Adipocyte (in vitro differentiated cells): ENCODE measurements around the gene PARD3B.
A peak's percentile ranks its signal among the peaks of the same experiment; 100 is the strongest.

Source experiments
- DNase-seq: peaks from one replicate; pipeline ENCODE4 v3.0.0-alpha.2; 2015; ENCODE audit warnings: low read depth
- H3K27me3 ChIP-seq: replicated peaks from 2 replicates; pipeline ENCODE4 v1.7.0; 2013; ENCODE audit warnings: mild to moderate bottlenecking, low read length, moderate library complexity; ENCODE audit not compliant: control insufficient read depth, insufficient read depth
- H3K36me3 ChIP-seq: 2 replicates; pipeline ENCODE4 v1.7.0; 2013; ENCODE audit warnings: low read length, mild to moderate bottlenecking, moderate library complexity; ENCODE audit not compliant: control insufficient read depth, insufficient read depth, severe bottlenecking
- H3K4me1 ChIP-seq: 2 replicates; pipeline ENCODE4 v1.7.0; 2013; ENCODE audit warnings: mild to moderate bottlenecking, low read length, moderate library complexity; ENCODE audit not compliant: control insufficient read depth, insufficient read depth
- H3K4me3 ChIP-seq: 2 replicates; pipeline ENCODE4 v1.7.0; 2013; ENCODE audit warnings: mild to moderate bottlenecking, low read length, moderate library complexity
- H3K9ac ChIP-seq: 2 replicates; pipeline ENCODE4 v1.7.0; 2013; ENCODE audit warnings: mild to moderate bottlenecking, low read length, moderate library complexity
- H3K9me3 ChIP-seq: 2 replicates; pipeline ENCODE4 v1.7.0; 2013; ENCODE audit warnings: mild to moderate bottlenecking, low read length, moderate library complexity; ENCODE audit not compliant: control insufficient read depth

The PARD3B gene

GRCh38 chr2:205636549-205637319, 1091.5 kb downstream of the PARD3B start:
- Histone ChIP-seq H3K27me3 (no peaks in the 10 kb centered on the region), H3K4me3 (no peak overlapping the region)

GRCh38 chr2:205637320-205637602, 1092.0 kb downstream of the PARD3B start:
- peaks cover 15% of the 10 kb centered on the region for H3K4me1 ChIP-seq
- no peaks in the 10 kb centered on the region for H3K36me3 ChIP-seq
- no peak overlapping the region for H3K4me3 ChIP-seq
- H3K9ac ChIP-seq = no peak overlapping the region
- H3K9me3 ChIP-seq = peaks cover 8% of the 10 kb centered on the region
- no peaks in the 10 kb centered on the region for H3K27me3 ChIP-seq
- no peak for DNase-seq

More at GRCh38 chr2:205636549-205637319, 1091.5 kb downstream of the PARD3B start:
- H3K9me3 ChIP-seq = peaks cover 8% of the 10 kb centered on the region
- no peak for DNase-seq
- no peak overlapping the region for H3K9ac ChIP-seq
- peaks cover 15% of the 10 kb centered on the region for H3K4me1 ChIP-seq
- H3K36me3 ChIP-seq = no peaks in the 10 kb centered on the region

- Histone ChIP-seq H3K4me1 (peaks cover 15% of the 10 kb centered on the region), H3K27me3 (no peaks in the 10 kb centered on the region), H3K4me3 (no peak overlapping the region), H3K36me3 (no peaks in the 10 kb centered on the region), H3K9me3 (peaks cover 8% of the 10 kb centered on the region), H3K9ac (no peak overlapping the region)
- no peak for DNase-seq
Measured at GRCh38 chr2:205637779-205638503, 1092.7 kb downstream of the PARD3B start.

- Histone ChIP-seq H3K4me3 (no peak overlapping the region), H3K4me1 (peaks cover 11% of the 10 kb centered on the region), H3K9me3 (peaks cover 8% of the 10 kb centered on the region), H3K27me3 (no peaks in the 10 kb centered on the region), H3K36me3 (no peaks in the 10 kb centered on the region), H3K9ac (no peak overlapping the region)
- DNase-seq = no peak
Measured at GRCh38 chr2:205640716-205641115, 1095.4 kb downstream of the PARD3B start.

GRCh38 chr2:205642599-205643356, 1097.5 kb downstream of the PARD3B start:
- Histone ChIP-seq H3K36me3 (no peaks in the 10 kb centered on the region), H3K9ac (no peak overlapping the region), H3K9me3 (peaks cover 8% of the 10 kb centered on the region), H3K4me3 (no peak overlapping the region), H3K4me1 (peaks cover 17% of the 10 kb centered on the region), H3K27me3 (no peaks in the 10 kb centered on the region)
- no peak for DNase-seq

- peaks cover 21% of the 10 kb centered on the region for H3K4me1 ChIP-seq
- H3K9ac ChIP-seq = no peak overlapping the region
- no peaks in the 10 kb centered on the region for H3K27me3 ChIP-seq
- H3K9me3 ChIP-seq = peaks cover 8% of the 10 kb centered on the region
- no peaks in the 10 kb centered on the region for H3K36me3 ChIP-seq
- DNase-seq = no peak
- no peak overlapping the region for H3K4me3 ChIP-seq
Measured at GRCh38 chr2:205643391-205643885, 1098.2 kb downstream of the PARD3B start.

- Histone ChIP-seq H3K9me3 (peaks cover 8% of the 10 kb centered on the region), H3K4me3 (no peak overlapping the region), H3K27me3 (no peaks in the 10 kb centered on the region), H3K4me1 (peaks cover 17% of the 10 kb centered on the region), H3K36me3 (no peaks in the 10 kb centered on the region), H3K9ac (no peak overlapping the region)
- DNase-seq = no peak
Measured at GRCh38 chr2:205644018-205644417, 1098.7 kb downstream of the PARD3B start.

GRCh38 chr2:205646680-205647079, 1101.4 kb downstream of the PARD3B start:
- Histone ChIP-seq H3K9me3 (no peaks in the 10 kb centered on the region), H3K4me3 (no peak overlapping the region), H3K36me3 (no peaks in the 10 kb centered on the region), H3K9ac (no peak overlapping the region), H3K27me3 (no peaks in the 10 kb centered on the region), H3K4me1 (peaks cover 35% of the 10 kb centered on the region)
- DNase-seq = no peak

- H3K4me3 ChIP-seq = peak overlapping the region; percentile 18
- no peaks in the 10 kb centered on the region for H3K27me3 ChIP-seq
- no peaks in the 10 kb centered on the region for H3K9me3 ChIP-seq
- peak; percentile 90 for DNase-seq
- peaks cover 38% of the 10 kb centered on the region for H3K4me1 ChIP-seq
- no peaks in the 10 kb centered on the region for H3K36me3 ChIP-seq
- no peak overlapping the region for H3K9ac ChIP-seq
Measured at GRCh38 chr2:205650450-205650849, 1105.2 kb downstream of the PARD3B start.

- H3K4me3 ChIP-seq = peak overlapping the region; percentile 18
- H3K36me3 ChIP-seq = no peaks in the 10 kb centered on the region
- H3K9me3 ChIP-seq = no peaks in the 10 kb centered on the region
- H3K27me3 ChIP-seq = no peaks in the 10 kb centered on the region
- no peak overlapping the region for H3K9ac ChIP-seq
- peaks cover 41% of the 10 kb centered on the region for H3K4me1 ChIP-seq
- DNase-seq = no peak
Measured at GRCh38 chr2:205650931-205651330, 1105.7 kb downstream of the PARD3B start.

- Histone ChIP-seq H3K9ac (no peak overlapping the region), H3K36me3 (no peaks in the 10 kb centered on the region), H3K9me3 (no peaks in the 10 kb centered on the region), H3K4me3 (no peak overlapping the region), H3K4me1 (peaks cover 45% of the 10 kb centered on the region), H3K27me3 (no peaks in the 10 kb centered on the region)
- DNase-seq = no peak
Measured at GRCh38 chr2:205651719-205652118, 1106.4 kb downstream of the PARD3B start.
